Measurements from ENCODE around the gene SHC2.

DNA sequence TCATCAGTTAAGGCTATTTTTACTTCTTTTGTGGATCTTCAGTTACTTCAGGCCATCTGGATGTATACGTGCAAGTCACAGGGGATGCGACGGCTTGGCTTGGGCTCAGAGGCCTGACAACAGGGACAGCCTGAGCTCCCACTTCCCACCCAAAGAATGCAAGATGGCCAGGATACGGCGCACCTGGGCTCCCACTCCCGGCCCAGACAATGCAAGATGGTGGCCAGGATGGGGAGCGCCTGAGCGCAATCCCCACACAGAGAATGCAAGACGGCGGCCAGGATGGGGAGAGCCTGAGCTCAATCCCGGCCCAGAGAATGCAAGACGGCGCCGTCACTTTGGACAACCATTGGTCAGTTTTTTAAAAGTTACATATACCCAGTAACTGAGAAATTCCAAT lies 91.0 kb downstream of the SHC2 start:
- TF ChIP-seq POLR2A (IDR thresholded peaks at IDR 0.05; ENCODE audit: low read length) (no peak), GATA1 (IDR thresholded peaks at IDR 0.05; ENCODE audit: low read depth, low read length) (no peak)
